Glomerular visceral epithelial cell (primary cell): Measurements from ENCODE around the gene MSL3B.

Source experiments
- DNase-seq: peaks from one replicate; pipeline ENCODE4 v3.0.0-alpha.2; 2016; ENCODE audit errors: extremely low spot score

MSL3B gene

DNA sequence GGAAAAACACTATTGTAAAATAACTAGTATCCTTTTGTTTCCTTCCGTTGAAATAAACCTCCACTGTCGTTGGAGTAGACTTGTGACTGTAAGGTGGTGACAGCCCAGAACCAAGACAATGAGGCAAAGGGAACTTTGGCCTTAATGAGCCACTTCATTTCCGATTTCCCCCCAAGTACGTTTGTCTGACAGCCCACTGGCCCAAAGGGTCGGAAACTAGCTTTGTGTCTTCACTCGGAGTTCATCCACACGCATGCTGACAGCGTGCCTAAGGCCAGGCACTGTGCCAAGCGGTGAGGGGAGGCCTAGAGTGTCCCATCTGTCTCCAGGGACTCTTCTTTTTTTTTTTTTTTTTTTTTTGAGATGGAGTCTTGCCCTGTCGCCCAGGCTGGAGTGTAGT is 34.8 kb downstream of the MSL3B start:
- DNase-seq: no peak

DNA sequence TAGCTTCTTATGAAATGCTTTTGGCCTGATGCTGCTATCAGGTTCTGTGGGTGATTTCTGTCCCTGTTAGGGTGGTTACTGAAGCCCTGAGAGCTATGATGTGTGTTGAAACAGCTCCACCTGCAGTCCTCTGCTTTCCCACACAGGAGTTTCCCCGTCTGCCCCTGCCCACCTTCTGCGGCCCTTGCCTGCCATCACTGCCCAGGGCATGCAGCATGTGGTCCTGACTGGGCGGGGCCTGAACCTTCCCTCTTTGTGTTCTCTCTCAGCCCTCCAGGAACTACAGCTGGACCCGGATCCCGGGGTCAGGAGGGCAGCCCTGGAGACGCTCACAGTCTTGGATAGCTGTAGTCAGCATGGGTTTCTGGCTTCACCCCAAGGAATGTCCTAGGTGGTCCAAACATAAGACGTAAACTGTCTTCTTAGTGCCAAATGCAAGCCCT is 35.3 kb downstream of the MSL3B start:
- DNase-seq: peak; percentile 89

DNA sequence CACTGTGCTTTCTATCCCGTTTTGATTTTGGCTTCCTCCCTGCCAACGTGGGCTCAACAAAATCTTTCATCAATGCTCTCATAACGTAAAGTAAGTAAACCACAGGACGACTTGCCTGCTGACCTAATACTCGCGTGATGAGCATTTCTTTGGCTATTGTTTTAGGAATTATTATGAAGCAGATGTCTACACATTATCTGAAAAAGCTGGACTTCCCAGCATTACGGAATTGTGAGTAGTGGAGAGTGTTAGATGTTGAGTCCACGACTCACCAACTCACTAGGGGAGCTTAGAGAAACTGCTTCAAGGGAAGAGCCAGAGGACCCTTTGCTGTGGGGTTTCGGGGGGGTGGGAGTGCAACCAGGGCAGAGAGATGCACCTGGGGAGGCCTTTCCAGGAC is 35.8 kb downstream of the MSL3B start:
- DNase-seq: no peak

DNA sequence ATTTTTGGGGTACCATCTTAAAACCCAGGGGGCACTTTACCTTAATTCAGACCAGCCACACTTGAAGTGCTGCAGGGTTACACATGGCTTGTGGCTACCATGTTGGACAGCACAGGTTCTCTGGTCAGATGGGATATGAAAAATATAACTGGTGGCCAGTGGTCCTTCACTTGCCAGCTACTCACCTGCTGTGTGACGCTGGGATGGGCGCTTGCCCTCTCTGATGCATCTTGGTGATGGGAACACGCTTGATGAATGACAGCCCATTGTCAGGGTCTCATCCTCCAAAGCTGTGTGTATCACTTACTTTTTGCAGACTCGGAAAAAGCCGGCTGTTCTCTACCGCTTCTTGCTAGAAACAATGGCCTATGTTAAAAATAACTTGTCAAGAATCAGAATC is 36.3 kb downstream of the MSL3B start:
- no peak for DNase-seq

DNA sequence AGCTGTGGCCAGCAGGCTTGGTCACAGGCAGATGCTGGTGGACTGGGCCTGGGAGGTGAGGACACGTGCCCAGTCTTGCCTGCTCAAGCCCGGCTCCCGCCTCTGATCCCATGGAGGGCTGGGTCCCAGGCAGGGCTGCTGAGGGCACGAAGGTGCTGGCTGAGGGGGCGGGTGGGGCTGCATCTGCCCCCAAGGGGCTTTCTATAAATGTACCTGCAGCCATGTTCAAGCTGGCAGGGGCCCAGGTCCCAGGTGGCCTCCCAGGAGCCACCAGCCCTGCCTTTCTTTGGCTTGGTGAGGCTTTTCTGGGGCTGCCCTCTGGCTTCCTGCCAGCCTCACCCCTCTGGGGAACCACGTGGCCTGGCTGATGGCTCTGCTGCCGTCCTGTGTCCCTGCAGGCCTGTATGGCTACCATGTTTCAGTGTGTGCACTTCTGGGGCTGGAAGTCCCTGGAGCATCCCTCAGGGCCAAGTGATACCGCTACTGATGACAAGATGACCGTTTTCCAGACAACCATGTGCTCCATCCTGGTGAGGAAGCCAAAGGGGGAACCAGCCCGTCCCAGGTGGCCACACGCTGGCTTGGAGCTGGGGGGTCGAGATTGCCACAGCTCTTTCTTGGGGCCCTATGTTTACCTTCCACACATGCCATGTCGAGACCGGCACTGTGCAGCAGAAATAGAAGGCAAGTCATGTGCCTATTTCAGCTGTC is 37.0 kb downstream of the MSL3B start:
- no peak for DNase-seq

DNA sequence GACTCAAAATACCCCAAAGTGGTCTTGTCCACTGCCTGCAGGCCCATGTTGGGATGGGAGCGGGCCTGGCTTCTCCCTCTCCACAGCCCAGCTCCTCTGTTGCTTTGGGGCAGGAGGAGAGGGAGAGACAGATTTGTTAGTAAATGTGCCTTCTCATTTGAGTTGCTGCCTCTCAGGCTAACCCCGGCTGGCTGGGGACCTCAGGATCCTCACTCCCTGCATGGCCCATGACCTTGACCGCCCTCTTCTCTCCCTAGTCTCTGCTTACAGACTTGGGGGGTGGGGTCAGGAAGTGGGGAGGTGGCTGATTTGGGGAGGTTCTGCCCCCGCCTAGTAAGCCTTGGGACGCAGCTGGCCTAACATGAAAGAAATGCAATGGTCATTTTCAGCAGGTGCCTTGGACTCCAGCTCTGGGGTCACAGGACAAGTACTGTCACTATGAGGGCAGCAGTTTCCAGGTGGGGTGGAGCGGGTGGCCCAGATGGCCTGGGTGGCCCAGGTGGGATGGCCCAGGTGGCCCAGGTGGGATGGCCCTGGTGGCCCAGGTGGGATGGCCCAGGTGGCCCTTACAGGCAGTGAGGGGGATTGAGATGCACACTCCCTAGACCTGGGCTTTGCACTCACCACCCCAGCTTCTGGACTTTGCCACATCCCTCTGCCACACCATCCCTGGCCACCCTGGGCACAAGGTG is 37.9 kb downstream of the MSL3B start:
- DNase-seq: no peak

DNA sequence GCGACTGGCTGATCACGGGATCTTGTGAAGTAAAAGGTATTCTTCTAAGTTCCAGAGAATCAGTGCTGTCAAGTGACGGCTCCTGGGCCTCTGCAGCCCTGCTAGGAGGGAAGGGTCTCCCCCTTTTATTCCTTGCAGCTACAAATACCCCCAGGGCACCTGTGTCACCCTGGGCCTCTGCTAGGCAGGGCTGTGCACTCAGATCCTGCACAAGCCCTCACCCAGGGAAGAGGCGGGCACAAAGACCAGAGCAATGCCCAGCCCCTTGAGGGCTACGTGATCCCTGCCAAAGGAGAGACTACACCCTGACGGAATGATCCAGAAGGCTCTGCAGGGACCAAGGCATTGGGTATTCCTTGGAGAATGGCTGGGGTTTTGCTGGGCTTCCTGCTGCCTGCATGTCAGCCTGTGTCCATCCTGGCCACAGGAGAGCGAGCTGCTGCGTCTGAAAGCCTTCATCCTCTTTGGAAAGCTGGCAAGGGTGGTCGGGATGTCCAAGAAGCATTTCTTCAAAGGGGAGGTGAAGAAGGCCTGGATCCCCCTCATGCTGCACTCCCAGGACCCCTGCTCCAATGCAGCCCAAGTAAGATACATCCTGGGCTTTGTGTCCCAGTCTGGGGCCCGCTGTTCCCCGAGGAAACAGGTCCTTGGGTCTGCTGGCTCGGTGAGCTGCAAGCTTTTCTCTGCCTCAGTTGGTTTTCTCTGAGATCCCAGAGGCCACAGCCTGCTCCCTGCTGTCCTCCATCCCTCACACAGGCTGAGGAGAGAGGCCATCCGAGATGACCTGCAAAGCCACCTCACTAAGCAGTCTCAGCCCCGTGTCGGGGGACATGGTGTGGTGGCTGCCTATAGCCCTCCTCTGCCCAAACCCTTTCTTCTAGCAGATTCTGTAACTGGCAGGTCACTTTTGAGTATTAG is 38.7 kb downstream of the MSL3B start:
- no peak for DNase-seq

DNA sequence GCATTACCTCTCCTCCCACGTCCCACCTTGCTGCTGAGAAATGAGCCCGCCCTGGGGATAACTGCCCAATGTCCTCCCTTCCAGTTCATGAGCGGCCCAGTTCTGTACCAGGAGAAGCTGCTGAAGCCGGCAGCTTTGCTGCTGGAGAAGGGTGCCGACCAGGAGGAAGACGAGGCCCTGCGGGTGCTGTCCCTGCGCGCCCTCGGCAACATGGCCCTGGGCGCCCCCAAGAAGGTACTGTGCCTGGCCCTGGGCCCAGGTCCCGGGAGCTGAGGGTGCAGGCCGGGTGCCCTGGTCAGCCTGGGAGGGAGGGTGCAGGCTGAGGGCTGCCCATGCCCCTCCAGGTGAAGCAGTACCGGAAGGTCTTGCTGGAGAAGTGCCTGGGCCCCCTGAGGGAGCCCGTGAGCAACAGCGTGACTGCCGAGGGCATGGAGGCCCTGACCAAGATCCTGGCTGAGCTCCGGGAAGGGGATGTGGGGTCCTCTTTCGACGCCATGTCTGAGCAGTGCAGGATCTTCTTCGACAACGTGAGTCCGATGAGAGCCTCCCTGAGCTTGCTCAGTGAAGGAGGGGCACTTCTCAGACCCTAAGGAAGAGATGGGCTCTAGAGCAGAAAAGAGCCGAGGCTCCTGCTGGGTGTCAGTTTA is 39.5 kb downstream of the MSL3B start:
- no peak for DNase-seq

DNA sequence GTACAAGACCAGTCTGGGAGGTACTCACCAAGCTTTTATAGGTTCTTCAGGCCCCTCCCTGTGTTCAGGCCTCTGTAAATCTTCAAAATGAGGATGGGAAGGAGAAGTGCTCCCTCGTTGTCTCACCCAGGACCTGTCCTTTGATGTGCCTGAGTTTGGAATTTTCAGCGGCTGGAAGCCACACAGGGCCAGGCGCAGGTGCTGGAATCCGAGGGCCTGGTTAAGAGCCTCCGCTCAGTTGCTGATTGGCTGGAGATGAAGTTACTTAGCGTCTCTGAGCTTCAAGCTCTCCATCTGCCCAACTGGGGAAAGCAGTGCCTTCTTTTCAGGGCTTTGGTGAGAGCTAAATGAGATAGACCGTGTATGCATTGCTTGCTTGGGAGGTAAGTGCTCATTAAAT is 43.8 kb downstream of the MSL3B start:
- DNase-seq: no peak

DNA sequence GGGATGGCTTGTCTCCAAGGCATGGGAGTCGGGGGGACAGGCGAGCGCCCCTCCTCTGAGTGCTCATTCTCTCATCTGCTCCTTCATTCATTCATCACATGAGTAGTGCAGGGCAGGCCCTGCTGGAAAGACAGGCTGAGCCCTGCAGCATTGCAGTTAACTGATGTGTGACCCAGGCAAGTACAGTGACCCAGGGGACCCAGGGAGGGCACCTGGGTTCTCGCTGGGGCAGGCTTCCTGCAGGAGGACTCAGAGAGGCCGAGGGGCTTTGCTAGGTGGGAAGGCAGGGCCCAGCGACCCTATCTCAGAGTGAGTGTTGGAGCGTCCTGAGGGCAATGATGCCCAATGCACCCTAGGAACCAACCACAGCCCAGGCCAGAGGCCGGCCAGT is 44.5 kb downstream of the MSL3B start:
- no peak for DNase-seq

DNA sequence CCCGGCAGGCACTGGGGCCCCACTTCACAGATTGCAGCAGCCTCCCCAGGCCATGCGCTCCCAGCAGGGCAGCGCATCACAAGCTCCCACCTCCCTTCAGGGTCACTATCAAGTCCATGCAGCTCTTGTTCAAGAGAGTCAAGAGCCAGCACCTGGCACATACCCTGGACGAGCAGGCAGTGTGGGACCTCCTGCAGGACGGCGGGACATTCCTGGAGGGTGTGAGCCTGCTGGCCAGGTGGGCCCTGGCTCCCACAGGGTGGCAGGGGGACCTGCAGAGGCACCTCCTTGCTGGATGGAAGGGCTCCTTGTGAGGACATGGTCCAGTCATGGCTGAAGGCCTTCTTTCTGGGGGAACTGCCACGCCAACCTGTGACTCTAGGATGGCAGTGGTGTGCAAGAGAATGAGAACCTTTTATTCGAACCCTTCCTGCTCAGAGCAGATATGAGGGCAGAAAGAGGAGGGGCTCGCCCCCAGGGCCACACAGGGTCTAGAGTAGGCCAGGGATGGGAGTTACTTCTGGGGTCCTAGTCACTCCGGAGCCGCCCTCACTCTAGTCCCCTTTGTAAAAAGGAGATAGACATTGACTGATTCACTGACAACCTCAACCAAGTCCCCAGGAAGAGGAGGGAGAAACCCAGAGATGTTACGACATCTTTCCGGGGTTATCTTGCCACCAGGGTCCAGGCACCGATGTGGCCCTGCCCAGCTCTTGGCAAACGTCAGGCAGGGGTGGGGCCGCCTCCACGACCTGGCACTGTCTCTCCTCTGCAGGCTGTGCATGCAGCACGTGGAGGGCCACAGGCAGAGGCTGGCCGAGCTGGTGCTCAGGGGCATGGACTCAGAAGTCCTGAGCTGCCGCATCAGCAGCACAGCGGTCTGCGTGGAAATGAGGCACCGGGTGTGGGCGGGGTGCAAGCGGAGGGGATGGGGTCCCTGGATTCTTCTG is 45.1 kb downstream of the MSL3B start:
- DNase-seq: no peak

DNA sequence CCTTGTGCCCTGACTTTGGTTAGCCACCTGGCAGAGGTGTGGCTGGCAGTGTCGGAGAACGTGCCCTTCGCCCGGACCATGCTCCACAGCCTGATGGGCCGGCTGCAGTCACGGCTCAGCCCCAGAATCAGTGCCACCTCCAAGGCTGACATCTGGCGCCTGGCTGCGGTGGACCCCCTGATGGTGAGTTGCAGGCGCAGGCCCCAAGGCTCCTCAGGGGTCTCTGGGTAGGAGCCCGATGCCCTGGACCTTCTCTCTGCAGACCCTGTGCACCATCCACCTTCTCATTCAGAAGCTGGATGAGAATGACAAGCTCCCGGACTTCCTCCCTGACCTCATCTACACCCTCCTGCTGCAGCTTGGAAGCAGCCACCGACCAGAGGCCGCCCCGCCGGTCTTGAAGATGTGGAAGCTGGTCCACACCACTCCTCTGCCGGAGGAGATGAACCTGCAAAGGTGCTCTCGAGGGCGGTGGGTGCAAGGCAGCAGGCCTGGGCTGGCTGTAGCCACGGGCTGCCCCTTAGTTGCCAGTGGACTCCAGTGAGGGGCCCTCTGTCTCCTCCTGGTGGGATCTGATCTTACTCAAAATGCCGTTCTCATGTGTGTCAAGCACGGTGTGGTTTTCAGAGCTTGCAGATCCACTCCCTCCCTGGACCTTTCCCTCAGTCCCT is 46.0 kb downstream of the MSL3B start:
- DNase-seq: no peak

DNA sequence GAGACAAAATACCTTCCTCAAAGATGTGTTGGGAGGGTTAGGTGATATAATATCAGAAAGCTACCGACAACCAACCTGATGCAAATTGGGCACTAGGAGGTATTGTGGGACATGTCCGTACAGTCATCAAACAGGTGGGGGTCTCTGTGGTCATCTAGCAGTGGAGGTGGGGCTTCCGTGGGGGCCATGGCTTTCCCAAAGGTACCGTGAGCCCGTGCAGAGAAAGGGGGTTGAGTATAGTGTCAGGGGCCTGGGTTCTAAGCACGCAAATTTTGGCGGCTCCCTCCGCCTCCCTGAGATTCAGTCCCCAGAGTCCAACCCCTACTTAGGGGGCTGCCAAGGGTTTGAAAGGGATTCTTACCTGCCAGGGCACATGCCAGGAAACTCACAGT is 46.5 kb downstream of the MSL3B start:
- no peak for DNase-seq

DNA sequence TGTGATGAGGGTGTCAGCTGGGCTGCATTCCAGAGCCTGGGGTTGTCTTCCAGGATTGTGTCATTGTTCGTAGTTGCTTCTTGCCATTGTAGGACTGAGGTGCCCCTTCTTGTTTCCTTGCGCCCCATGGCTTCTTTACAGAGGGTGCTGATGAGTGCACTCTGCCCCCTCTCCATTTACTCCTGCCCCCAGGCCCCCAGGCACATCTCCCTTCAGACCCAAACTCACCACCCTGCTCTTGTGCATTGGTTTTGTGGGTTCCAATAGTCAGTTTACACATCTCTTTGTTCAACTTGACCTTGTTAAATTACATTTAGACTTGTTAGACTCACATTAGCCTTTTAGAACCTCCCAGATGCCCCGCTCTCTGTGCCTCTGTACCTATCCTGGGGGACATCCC is 47.0 kb downstream of the MSL3B start:
- no peak for DNase-seq

DNA sequence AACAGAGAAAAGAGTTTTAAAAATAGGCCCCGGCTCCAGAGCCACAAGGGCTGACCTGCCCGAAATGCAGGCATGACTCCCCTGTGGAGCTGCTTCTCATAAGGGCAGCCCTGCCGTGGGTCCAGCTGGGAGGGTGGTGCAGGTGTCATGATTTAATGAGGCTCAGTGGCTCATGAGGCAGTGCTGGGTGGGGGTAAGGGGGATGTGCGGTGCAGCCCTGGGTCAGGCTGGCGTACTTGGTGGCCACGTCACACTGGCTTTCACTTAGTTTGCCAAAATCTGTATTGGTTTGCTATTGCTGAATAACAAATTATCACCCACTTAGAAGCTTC is 47.4 kb downstream of the MSL3B start:
- no peak for DNase-seq

DNA sequence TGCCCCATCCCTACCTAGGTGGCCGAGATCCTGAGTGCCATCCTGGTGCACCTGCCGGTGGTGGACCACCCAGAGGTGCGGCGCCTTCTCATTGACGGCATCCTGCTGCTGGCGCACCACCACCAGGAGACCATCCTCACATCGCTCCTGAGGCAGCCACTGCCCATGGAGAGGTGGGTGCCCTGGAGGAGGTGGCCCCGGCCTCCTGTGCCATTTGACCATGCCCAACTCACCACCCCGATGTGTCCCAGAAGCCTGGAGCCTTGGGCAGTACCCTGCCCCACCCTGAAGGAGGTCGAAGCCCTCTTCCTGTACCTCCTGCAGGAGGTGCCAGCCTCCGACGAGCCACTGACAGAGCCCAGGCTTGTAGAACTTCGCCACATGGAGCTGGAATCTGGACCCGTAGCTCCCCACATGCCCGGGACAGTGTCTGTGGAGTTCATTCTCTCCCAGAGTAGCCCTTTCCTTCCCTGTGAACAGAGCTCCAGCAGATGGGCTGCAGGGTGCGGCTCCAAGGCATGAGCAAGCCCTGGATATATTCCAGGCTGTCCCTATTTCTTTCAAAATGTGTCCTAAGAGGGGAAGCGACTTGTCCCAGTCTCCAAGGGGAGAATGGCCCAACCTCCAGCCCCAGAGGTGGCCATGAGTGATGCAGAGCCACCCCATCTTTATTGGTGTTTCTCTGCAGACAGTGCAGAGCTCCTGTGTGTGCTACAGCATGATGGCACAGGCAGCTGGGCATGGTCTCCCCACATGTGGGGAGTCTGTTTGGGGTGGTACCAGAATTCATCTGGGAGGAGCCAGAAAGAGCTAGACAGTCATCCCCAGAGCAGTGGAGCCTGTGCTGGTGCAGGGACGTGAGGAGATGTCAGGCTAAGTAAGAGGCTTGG is 48.1 kb downstream of the MSL3B start:
- no peak for DNase-seq

DNA sequence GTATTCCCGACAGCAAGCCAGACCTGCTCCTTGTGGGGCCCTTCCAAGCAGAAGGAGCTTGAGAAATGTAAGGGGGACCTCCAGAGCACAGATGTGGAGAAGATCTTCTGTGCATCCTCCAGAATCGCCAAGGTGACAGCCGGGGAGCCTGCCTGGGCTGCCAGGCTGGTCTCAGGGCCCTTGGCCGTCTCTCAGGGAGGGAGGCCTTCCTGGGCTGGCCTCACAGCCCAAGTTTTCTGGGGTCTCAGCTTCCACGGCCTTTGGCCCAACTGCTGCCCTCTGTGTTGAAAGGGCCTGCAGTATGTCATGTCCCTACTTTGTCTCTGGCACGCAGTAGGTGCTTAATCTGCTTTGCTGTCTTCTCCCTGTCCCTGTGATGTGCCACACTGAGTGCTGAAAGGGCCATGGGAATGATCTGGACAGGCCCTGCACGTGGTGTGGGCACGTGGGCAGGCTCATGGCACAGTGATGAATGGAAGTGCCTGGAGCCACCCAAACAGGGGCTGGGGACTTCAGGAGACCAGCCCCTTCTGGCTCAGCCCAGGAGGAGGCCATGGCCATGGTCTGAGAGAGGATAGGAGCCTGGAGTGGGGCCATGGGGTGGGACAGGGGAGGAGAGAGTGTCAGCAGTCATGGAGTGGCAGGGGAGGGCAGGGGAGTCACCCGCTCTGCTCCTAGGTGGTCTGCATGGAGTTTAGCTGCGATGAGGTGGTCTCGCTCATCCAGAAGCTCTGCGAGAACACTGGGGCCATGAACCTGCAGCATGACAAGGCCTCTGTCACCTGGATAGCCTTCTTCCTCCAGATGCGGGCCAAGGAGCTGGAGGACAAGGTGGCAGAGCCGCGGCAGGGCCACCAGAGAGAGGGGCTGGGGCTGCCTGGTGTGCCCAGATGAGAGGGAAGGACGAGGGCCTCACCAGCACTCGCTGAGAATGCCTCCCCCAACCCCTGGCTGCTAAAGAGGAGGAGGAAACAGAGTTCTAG is 49.3 kb downstream of the MSL3B start:
- no peak for DNase-seq

DNA sequence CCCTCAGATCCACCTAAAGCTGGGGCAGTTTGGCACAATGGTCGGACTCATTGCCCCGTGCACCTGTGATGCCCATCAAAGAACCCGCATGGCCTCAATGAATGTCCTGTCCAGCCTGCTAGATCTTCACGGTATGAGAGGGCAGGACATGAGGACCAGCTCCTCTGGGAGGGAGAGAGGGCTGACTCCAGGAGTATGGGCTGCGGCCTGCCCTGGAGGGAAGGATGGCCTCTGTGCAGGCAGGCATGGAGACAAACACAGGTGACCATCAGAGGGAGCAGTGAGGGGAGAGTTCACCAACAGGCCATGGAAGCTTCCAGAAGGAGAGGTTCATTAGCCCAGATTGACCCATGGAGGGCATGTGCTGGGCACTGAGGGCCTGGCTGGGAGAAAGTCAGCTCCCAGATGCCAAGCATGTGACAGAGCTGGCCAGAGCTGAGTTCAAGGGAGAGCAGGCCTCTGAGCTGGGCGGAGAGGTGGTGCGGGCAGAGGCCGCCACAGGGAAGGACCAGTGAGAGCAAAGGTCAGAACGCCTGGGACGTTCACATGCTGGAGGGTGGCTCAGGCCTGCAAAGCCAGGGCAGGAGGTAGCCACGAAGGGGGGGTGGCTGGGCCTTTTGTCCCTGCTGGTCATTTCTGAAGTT is 50.1 kb downstream of the MSL3B start:
- no peak for DNase-seq
